ENCODE data around the gene DDX51. TPM values are rescaled to one million over a fixed set of nuclear protein-coding genes. Genes with fewer than 3 reads are reported as not detected.

DDX51 gene
- total and polyA plus RNA-seq, 4 donors = 2.5 to 7.5 (median 5.5) TPM

DNA sequence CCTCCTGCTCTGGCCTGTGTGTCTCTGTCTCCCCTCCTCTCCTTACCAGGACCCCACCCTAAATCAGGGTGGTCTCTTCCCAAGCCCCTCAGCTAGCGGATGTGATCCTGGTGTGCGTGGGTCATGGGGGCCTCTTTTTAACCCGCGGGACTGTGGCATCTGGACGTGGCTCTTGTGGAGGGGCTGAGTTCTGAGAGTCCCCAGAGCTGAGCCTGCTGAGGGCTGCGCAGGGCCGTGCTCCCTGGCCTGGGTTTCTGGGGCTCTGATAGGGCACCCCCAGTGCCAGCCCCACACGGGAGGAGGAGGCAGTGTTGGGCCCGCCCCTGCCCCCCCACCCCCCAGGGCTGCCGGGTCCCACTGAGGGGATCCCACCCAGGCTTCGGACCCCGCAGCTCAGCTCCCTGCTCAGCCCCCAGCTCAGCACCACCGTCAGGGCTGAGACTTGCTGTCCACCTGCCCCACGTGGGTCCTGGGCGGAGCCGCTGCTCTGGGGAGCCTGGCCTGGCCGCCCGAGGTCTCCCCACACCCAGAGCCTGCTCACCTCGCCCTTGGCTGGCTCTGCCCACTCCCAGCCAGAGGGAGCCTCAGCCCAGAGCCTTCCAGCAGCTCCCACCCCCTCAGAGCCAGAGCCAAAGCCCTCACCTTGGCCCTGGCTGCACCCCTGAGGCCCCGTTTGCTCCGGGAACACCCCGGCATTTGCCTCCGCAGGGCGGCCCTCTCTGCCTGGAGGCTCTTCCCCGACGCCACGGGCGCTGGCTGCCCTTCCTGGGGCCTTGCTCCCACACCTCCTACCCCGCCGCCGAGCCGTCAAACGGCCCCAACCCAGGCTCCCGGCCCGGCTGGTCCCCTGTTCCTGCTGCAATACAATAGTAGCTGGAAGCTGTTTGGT lies 31.6 kb upstream of the DDX51 start:
- no peaks in the 10 kb centered on the region for H3K9me3 ChIP-seq (ENCODE audit: control insufficient read depth in 4 of 4, low read length in 3 of 4)

DNA sequence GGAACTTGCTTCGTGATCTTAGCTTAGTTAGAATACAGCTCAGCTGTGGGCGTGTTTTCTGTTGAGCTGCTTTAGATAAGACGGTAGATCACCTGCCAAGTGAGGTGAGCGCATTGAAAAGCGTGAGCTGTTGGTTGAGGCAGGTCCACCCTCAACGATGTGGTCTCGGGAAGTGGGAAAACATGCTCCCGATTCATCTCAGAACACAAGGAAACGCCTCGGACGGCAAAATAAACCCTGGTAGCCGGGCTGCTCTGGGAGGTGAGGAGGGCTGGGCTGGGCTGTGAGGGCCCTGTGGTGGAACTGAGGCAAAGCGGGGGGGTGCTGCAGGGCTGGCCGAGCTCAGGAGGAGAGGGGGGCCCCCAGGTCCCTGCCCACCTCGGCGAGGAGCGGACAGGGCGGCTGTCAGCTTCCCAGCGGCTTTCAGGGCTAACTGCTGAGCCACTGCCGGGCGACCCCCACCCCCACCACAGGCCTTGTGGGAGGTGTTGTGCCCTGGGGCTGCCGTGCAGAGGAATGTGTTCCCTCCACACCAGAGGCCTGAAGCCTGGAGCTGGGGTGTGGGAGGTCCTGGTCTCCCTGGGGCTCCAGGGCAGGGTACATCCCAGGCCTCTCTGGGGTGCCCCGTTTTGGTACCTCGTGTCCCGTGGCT lies 30.8 kb upstream of the DDX51 start:
- H3K9me3 ChIP-seq (ENCODE audit: control insufficient read depth in 4 of 4, low read length in 3 of 4) = no peaks in the 10 kb centered on the region
- WGBS = 57% methylated on average over 25 of the region's 25 CpGs
- no peak overlapping the region for H3K27ac ChIP-seq (ENCODE audit: low read depth in 1 of 2, low read length in 2 of 2)
- TF ChIP-seq JUND (IDR thresholded peaks at IDR 0.05) = no peak
- peaks cover 0 to 6% (median 0%) of the 10 kb centered on the region in 4 donors for H3K27me3 ChIP-seq (ENCODE audit: control insufficient read depth in 4 of 4, insufficient read depth in 4 of 4, low read length in 3 of 4)
- H3K9ac ChIP-seq (ENCODE audit: low read depth in 1 of 2, low read length in 2 of 2) = no peak overlapping the region
- no peak for DNase-seq (ENCODE audit: low spot score)
- H3K4me3 ChIP-seq (ENCODE audit: low read depth in 1 of 3, low read length in 3 of 3) = no peak overlapping the region
- no peaks in the 10 kb centered on the region for H3K36me3 ChIP-seq (ENCODE audit: control insufficient read depth in 4 of 4, insufficient read depth in 3 of 4, low read depth in 1 of 4, low read length in 3 of 4)
- no peaks in the 10 kb centered on the region for H3K4me1 ChIP-seq (ENCODE audit: control insufficient read depth in 4 of 4, insufficient read depth in 4 of 4, low read length in 3 of 4)

More for the DNA sequence above, 31.6 kb upstream of the DDX51 start:
- Histone ChIP-seq H3K9ac (ENCODE audit: low read depth in 1 of 2, low read length in 2 of 2) (no peak overlapping the region), H3K36me3 (ENCODE audit: control insufficient read depth in 4 of 4, insufficient read depth in 3 of 4, low read depth in 1 of 4, low read length in 3 of 4) (no peaks in the 10 kb centered on the region), H3K4me1 (ENCODE audit: control insufficient read depth in 4 of 4, insufficient read depth in 4 of 4, low read length in 3 of 4) (no peaks in the 10 kb centered on the region), H3K27ac (ENCODE audit: low read depth in 1 of 2, low read length in 2 of 2) (no peak overlapping the region), H3K27me3 (ENCODE audit: control insufficient read depth in 4 of 4, insufficient read depth in 4 of 4, low read length in 3 of 4) (peaks cover 0 to 6% (median 0%) of the 10 kb centered on the region in 4 donors), H3K4me3 (ENCODE audit: low read depth in 1 of 3, low read length in 3 of 3) (no peak overlapping the region)
- 70% methylated on average over 35 of the region's 35 CpGs for WGBS
- no peak for DNase-seq (ENCODE audit: low spot score)
- TF ChIP-seq EGR1 (IDR thresholded peaks at IDR 0.05; ENCODE audit: low read depth in 2 of 2) = no peak
- TF ChIP-seq YY1 (IDR thresholded peaks at IDR 0.05) = no peak
- TF ChIP-seq, protein P1, sequence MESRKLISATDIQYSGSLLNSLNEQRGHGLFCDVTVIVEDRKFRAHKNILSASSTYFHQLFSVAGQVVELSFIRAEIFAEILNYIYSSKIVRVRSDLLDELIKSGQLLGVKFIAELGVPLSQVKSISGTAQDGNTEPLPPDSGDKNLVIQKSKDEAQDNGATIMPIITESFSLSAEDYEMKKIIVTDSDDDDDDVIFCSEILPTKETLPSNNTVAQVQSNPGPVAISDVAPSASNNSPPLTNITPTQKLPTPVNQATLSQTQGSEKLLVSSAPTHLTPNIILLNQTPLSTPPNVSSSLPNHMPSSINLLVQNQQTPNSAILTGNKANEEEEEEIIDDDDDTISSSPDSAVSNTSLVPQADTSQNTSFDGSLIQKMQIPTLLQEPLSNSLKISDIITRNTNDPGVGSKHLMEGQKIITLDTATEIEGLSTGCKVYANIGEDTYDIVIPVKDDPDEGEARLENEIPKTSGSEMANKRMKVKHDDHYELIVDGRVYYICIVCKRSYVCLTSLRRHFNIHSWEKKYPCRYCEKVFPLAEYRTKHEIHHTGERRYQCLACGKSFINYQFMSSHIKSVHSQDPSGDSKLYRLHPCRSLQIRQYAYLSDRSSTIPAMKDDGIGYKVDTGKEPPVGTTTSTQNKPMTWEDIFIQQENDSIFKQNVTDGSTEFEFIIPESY (IDR thresholded peaks at IDR 0.05) = no peak
- no peak for TF ChIP-seq RXRA (IDR thresholded peaks at IDR 0.05)

DNA sequence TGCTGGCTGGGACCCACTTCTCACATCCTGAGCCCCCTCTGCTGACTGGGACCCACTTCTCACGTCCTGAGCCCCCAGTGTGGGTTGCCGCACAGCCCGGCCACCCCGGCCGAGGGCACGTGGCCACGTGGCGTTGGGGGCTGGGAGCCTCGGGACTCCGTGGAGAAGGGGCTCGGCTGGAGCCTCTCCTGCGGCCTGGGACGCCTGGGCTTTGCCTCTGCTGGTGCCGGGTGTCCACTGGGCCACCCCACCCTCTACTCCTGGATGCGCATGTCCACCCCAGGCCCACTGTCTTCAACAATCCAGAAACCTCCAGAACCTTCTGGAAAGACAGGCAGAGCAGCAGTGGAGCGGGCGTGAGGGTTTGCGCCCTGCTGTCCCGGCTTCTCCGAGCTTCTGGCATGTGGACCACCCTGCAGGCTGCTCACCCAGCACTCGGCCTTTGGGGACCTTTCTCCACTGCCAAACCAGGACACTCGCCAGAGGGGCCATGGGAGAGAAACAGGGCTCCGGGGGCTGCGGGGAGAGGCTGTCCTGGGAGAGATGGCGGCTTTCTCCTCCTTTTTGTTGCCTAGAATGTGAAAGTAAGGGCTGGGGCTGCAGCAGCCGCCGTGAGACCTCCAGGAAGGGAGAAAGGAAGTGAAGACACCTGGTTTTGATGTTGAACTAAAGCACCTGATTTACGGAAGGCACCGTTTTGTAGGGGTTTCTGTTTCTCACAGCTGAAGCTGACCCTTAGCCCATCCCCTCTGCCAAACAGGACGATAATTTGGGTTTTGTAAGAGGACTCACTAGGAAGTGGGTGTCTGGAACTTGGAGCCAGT lies 30.1 kb upstream of the DDX51 start:
- Histone ChIP-seq H3K36me3 (ENCODE audit: control insufficient read depth in 4 of 4, insufficient read depth in 3 of 4, low read depth in 1 of 4, low read length in 3 of 4) (no peaks in the 10 kb centered on the region), H3K4me3 (ENCODE audit: low read depth in 1 of 3, low read length in 3 of 3) (no peak overlapping the region), H3K9ac (ENCODE audit: low read depth in 1 of 2, low read length in 2 of 2) (no peak overlapping the region), H3K27me3 (ENCODE audit: control insufficient read depth in 4 of 4, insufficient read depth in 4 of 4, low read length in 3 of 4) (peaks cover 0 to 10% (median 0%) of the 10 kb centered on the region in 4 donors), H3K4me1 (ENCODE audit: control insufficient read depth in 4 of 4, insufficient read depth in 4 of 4, low read length in 3 of 4) (no peaks in the 10 kb centered on the region), H3K27ac (ENCODE audit: low read depth in 1 of 2, low read length in 2 of 2) (no peak overlapping the region), H3K9me3 (ENCODE audit: control insufficient read depth in 4 of 4, low read length in 3 of 4) (no peaks in the 10 kb centered on the region)
- no peak for DNase-seq (ENCODE audit: low spot score)
- 82% methylated on average over 30 of the region's 30 CpGs for whole genome bisulfite sequencing
- TF ChIP-seq SP1 (IDR thresholded peaks at IDR 0.05) (no peak), FOXA2 (IDR thresholded peaks at IDR 0.05) (no peak), YY1 (IDR thresholded peaks at IDR 0.05) (no peak), FOXA1 (IDR thresholded peaks at IDR 0.05) (no peak), HNF4A (conservative IDR thresholded peaks at IDR 0.05) (no peak), NR2F2 (IDR thresholded peaks at IDR 0.05) (no peak), HNF4G (IDR thresholded peaks at IDR 0.05) (no peak), RXRA (IDR thresholded peaks at IDR 0.05) (no peak), RAD21 (IDR thresholded peaks at IDR 0.05) (no peak), TAF1 (conservative IDR thresholded peaks at IDR 0.05) (no peak), EGR1 (IDR thresholded peaks at IDR 0.05; ENCODE audit: low read depth in 2 of 2) (no peak), GABPA (IDR thresholded peaks at IDR 0.05 in 1 of 2, conservative IDR thresholded peaks at IDR 0.05 in 1 of 2) (no peak), JUND (IDR thresholded peaks at IDR 0.05) (no peak)
- TF ChIP-seq, protein P2, sequence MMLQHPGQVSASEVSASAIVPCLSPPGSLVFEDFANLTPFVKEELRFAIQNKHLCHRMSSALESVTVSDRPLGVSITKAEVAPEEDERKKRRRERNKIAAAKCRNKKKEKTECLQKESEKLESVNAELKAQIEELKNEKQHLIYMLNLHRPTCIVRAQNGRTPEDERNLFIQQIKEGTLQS (IDR thresholded peaks at IDR 0.05) = no peak
- TF ChIP-seq, protein P1 (IDR thresholded peaks at IDR 0.05) = no peak
- TF ChIP-seq, protein P3, sequence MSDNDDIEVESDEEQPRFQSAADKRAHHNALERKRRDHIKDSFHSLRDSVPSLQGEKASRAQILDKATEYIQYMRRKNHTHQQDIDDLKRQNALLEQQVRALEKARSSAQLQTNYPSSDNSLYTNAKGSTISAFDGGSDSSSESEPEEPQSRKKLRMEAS (IDR thresholded peaks at IDR 0.05) = no peak

Data from liver (tissue), 9 donors.